ENCODE measurements around the gene MINDY4.

GRCh38 chr7:30795161-30795948 is 24.1 kb downstream of the MINDY4 start:
- TF ChIP-seq EZH2 (IDR thresholded peaks at IDR 0.05; ENCODE audit: insufficient read depth, low read length) = no peak
- TF ChIP-seq, protein P1, sequence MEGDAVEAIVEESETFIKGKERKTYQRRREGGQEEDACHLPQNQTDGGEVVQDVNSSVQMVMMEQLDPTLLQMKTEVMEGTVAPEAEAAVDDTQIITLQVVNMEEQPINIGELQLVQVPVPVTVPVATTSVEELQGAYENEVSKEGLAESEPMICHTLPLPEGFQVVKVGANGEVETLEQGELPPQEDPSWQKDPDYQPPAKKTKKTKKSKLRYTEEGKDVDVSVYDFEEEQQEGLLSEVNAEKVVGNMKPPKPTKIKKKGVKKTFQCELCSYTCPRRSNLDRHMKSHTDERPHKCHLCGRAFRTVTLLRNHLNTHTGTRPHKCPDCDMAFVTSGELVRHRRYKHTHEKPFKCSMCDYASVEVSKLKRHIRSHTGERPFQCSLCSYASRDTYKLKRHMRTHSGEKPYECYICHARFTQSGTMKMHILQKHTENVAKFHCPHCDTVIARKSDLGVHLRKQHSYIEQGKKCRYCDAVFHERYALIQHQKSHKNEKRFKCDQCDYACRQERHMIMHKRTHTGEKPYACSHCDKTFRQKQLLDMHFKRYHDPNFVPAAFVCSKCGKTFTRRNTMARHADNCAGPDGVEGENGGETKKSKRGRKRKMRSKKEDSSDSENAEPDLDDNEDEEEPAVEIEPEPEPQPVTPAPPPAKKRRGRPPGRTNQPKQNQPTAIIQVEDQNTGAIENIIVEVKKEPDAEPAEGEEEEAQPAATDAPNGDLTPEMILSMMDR (IDR thresholded peaks at IDR 0.05; ENCODE audit: insufficient read depth, low read depth, low read length) = no peak
